Heart right ventricle (tissue), 16 donors: Measurements from ENCODE around the gene SLC25A53. TPM values are rescaled to one million over a fixed set of nuclear protein-coding genes. Genes with fewer than 3 reads are reported as not detected.

ENCODE experiments used
- ATAC-seq, 8 donors: fragments of 200-7000 bp; cut with Tn5 transposase; one replicate each; pipeline ENCODE4 v1.9.1; 2020; ENCODE audit warnings: mild to moderate bottlenecking in 8 of 8, moderate library complexity in 8 of 8, moderate number of reproducible peaks in 1 of 8
- DNase-seq, 2 donors: peaks; one replicate each; pipeline ENCODE4 v3.0.0-alpha.2; 2020
- H3K27ac ChIP-seq, 10 donors: fragments of 200-600 bp; sonication (generic) in 2 of 10; one replicate each; pipeline versions ENCODE4 v1.5.0 to v1.8.0; 2020 to 2022; ENCODE audit warnings: mild to moderate bottlenecking in 3 of 10
- H3K27me3 ChIP-seq, 7 donors: fragments of 200-600 bp; one replicate each; pipeline ENCODE4 v1.8.0; 2021 to 2022; ENCODE audit warnings: mild to moderate bottlenecking in 2 of 7
- H3K36me3 ChIP-seq, 9 donors: fragments of 200-600 bp; sonication (generic) in 1 of 9; one replicate each; pipeline versions ENCODE4 v1.5.0 to v1.8.0; 2020 to 2022; ENCODE audit warnings: mild to moderate bottlenecking in 2 of 9
- H3K4me1 ChIP-seq, 9 donors: fragments of 200-600 bp; sonication (generic) in 1 of 9; one replicate each; pipeline versions ENCODE4 v1.5.0 to v1.8.0; 2020 to 2022; ENCODE audit warnings: mild to moderate bottlenecking in 4 of 9
- H3K4me3 ChIP-seq, 10 donors: fragments of 200-600 bp; sonication (generic) in 2 of 10; one replicate each; pipeline versions ENCODE4 v1.5.0 to v1.8.0; 2020 to 2022; ENCODE audit warnings: mild to moderate bottlenecking in 7 of 10, moderate library complexity in 2 of 10
- H3K9me3 ChIP-seq, 11 donors: fragments of 200-600 bp in 10 of 11; sonication (generic) in 2 of 11; one replicate each; pipeline versions ENCODE4 v1.5.0 to v1.8.0; 2013 to 2022; ENCODE audit warnings: mild to moderate bottlenecking in 2 of 11, control low read depth in 1 of 11, moderate library complexity in 1 of 11
- CTCF ChIP-seq, 9 donors: fragments of 200-600 bp; sonication (generic) in 2 of 9; IDR thresholded peaks; one replicate each; pipeline versions ENCODE4 v1.5.0 to v1.8.0; 2021 to 2022; ENCODE audit warnings: antibody characterized with exemption in 9 of 9, mild to moderate bottlenecking in 5 of 9, moderate library complexity in 1 of 9
- WGBS, 2 donors: extraction: QIAGEN DNeasy Blood & Tissue Kit; methylation state at CpG; one replicate each; pipeline ENCODE4 v1.1.7; 2013; ENCODE audit warnings: inconsistent platforms in 1 of 2; 5-methylcytosine and 5-hydroxymethylcytosine counted together
- intact Hi-C, 10 donors: fragments of 100-400 bp; cut with DNase I; formaldehyde crosslinking; loops; one replicate each; pipeline versions ENCODE4 v1.11.1 to v1.14.2; 2022
- polyA plus RNA-seq, 2 donors: library from polyadenylated mRNA; stranded (reverse); fragments of 200-250 nt; gene quantifications; one replicate each; pipeline ENCODE4 v1.2.3, GENCODE V29; 2013
- total RNA-seq, 10 donors: library from RNA; stranded (reverse); fragmentation: NEBNext Ultra II Directional in 3 of 10; extraction: Animal tissue kit (Norgen Biotek cat#: 25700) in 3 of 10; gene quantifications; one replicate each; pipeline versions ENCODE4 v1.2.1 to v1.2.4, GENCODE V29; 2021 to 2023
- donor health status: Arrhythmogenic right ventricular cardiomyopathy.
- donor health status: ischemic (EF 13 %, LVEDD 7.1; RV severe dilation, severe dysfunction).
- donor health status: healthy with polysubstance abuse.
- donor health status: DM: no; HTN: yes; CAD: no.
- donor health status: DM: no; HTN: no; CAD: no.
- donor health status: ischemic (EF 25% LVEDD 6.9; RV normal size, moderate dysfunction).
- donor health status: ischemic (EF 25% LVEDD 5.7; RV mildly dilated, moderate dysfunction).
- donor health status: healthy.
- donor health status: DM: yes; HTN: yes; CAD: no.
- donor health status: Ischemic cardiomyopathy.
- donor health status: ischemic (EF 35%, LVEDD 5.7; RV mildly dilated, moderate dysfunction).
- donor health status: nonischemic (EF 11% LVEDD 7.7; RV severe dilation, severe dysfunction).
- donor health status: DM: yes; HTN: yes; CAD: no.
- donor health status: PGD.
- donor health status: ischemic (EF 29% LVEDD 5.4; RV normal size, mild dysfunction).
- donor health status: nonischemic (EF 23%, LVEDD 6.1; RV moderate dilation, normal function).

SLC25A53 gene
- total and polyA plus RNA-seq, 12 donors = 4.2 to 15.6 (median 11.2) TPM

DNA sequence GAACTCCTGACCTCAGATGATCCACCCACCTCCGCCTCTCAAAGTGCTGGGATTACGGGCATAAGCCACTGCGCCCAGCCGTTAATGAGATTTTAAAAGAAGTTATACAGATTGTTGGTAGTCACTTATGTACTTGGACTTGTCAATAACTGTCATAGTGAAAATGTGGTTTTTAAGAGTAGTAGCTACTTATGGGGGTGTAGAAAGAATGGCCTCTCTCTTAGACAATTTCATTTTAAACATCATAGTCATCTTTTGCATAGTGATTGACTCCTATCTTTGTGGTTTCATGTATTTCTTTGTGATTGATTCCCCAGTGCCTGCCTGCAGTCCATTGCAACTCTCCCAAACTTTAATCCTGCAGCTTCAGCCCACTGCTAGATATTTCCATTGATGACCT is 26.9 kb upstream of the SLC25A53 start:
- Histone ChIP-seq H3K9me3 (no peaks in the 10 kb centered on the region), H3K27me3 (peaks cover 0 to 16% (median 0%) of the 10 kb centered on the region in 7 donors), H3K4me1 (no peaks in the 10 kb centered on the region), H3K36me3 (peaks cover 0 to 55% (median 8%) of the 10 kb centered on the region in 9 donors), H3K4me3 (no peak overlapping the region), H3K27ac (no peak overlapping the region)
- TF ChIP-seq CTCF (IDR thresholded peaks at IDR 0.05) = no peak
- ATAC-seq (no peak), DNase-seq (no peak)
- intact Hi-C loops = no loop called here
- 97 to 100% methylated on average over 4 of the region's 4 CpGs for WGBS, 2 donors

DNA sequence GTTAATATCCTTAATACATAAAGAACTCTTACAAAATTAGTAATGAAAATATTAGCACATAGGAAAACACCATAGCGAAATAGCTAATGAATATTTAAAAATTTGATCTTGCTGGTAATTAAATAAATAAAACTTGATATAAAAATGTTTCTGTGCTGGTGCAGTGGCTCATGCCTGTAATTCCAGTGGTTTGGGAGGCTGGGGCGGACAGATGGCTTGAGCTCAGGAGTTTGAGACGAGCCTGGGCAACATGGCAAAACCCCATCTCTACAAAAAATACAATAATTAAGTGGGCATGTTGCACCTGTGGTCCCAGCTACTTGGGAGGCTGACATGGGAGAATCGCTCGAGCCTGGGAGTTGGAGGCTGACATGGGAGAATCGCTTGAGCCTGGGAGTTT is 17.0 kb upstream of the SLC25A53 start:
- 97 to 98% methylated on average over 6 of the region's 6 CpGs for WGBS, 2 donors
- H3K27ac ChIP-seq = no peak overlapping the region
- H3K36me3 ChIP-seq = peaks cover 0 to 38% (median 0%) of the 10 kb centered on the region in 9 donors
- no peak overlapping the region for H3K4me3 ChIP-seq
- DNase-seq (no peak), ATAC-seq (no peak)
- no peaks in the 10 kb centered on the region for H3K9me3 ChIP-seq
- peaks cover 0 to 10% (median 0%) of the 10 kb centered on the region in 9 donors for H3K4me1 ChIP-seq
- TF ChIP-seq CTCF (IDR thresholded peaks at IDR 0.05) = no peak
- intact Hi-C loops = no loop called here
- peaks cover 0 to 15% (median 0%) of the 10 kb centered on the region in 7 donors for H3K27me3 ChIP-seq

DNA sequence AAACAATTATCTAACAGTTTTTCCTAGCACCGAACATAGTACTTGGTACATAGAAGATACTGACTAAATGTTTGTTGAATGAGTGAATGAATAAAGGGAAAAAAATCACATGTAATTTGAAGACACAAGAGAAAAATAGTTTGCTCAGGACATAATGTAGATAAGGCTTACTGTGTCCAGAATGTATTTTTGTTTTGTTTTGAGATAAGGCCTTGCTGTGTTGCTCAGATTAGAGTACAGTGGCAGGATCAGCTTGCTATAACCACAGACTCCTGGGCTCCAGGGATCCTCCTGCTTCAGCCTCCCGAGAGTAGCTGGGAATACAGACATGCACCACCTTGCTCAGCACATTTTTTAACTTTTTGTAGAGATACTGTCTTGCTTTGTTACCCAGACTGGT is 16.0 kb upstream of the SLC25A53 start:
- no peak for DNase-seq
- ATAC-seq = no peak
- no peaks in the 10 kb centered on the region for H3K9me3 ChIP-seq
- H3K27me3 ChIP-seq = peaks cover 0 to 15% (median 0%) of the 10 kb centered on the region in 7 donors
- peaks cover 0 to 17% (median 4%) of the 10 kb centered on the region in 9 donors for H3K4me1 ChIP-seq
- 80 to 85% methylated on average over 2 of the region's 2 CpGs for WGBS, 2 donors
- H3K27ac ChIP-seq = no peak overlapping the region
- H3K4me3 ChIP-seq = no peak overlapping the region
- intact Hi-C loops = no loop called here
- peaks cover 0 to 27% (median 0%) of the 10 kb centered on the region in 9 donors for H3K36me3 ChIP-seq
- TF ChIP-seq CTCF (IDR thresholded peaks at IDR 0.05) = no peak

DNA sequence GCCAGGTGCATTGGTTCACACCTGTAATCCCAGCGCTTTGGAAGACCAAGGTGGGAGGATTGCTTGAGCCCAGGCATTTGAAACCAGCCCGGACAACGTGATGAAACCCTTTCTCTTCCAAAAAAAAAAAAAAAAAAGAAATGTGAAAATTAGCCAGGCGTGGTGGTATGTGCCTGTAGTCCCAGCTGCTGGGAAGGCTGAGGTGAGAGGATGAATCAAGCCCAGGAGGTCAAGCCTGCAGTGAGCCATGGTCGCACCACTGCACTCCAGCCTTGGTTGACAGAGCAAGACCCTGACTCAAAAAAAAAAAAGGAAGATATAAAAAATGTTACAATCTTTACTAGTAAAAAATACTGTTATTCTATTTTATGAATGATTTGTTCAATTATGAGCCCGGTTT is 15.3 kb upstream of the SLC25A53 start:
- WGBS, 2 donors = 79 to 87% methylated on average over 6 of the region's 6 CpGs
- no peak for TF ChIP-seq CTCF (IDR thresholded peaks at IDR 0.05)
- Histone ChIP-seq H3K4me3 (no peak overlapping the region), H3K9me3 (no peaks in the 10 kb centered on the region), H3K27me3 (peaks cover 0 to 15% (median 0%) of the 10 kb centered on the region in 7 donors), H3K27ac (no peak overlapping the region), H3K36me3 (peaks cover 0 to 23% (median 0%) of the 10 kb centered on the region in 9 donors), H3K4me1 (peaks cover 0 to 23% (median 4%) of the 10 kb centered on the region in 9 donors)
- DNase-seq (no peak), ATAC-seq (no peak)
- intact Hi-C loops = no loop called here
